ENCODE results near the gene CMPK2.

CMPK2 gene

GRCh38 chr2:6865346-6866274 is at the start of gene CMPK2:
CMPK2 (minus strand) TSS chr2:6865907; CDS start chr2:6865696, 211 bp downstream.
- Histone ChIP-seq H3K36me3 (ENCODE audit: control insufficient read depth in 5 of 5, insufficient read depth in 5 of 5, low read length in 5 of 5) (peaks cover 0 to 18% (median 3%) of the 10 kb centered on the region in 5 donors), H3K4me1 (ENCODE audit: control insufficient read depth in 5 of 5, insufficient read depth in 5 of 5, low read length in 5 of 5) (peaks cover 0 to 32% (median 18%) of the 10 kb centered on the region in 5 donors), H3K9me3 (ENCODE audit: control insufficient read depth in 5 of 5, low read length in 5 of 5) (no peaks in the 10 kb centered on the region), H3K4me3 (ENCODE audit: low read depth in 1 of 5, low read length in 5 of 5) (peak within 1 kb of the TSS; percentile 67 to 87 (median 82)), H3K27ac (ENCODE audit: low read depth, low read length) (peak within 1 kb of the TSS; percentile 48), H3K9ac (ENCODE audit: low read length in 5 of 5) (peak within 1 kb of the TSS in 4 of 5 donors; percentile 38 to 72 (median 68)), H3K27me3 (ENCODE audit: control insufficient read depth in 5 of 5, insufficient read depth in 4 of 5, low read length in 5 of 5) (no peaks in the 10 kb centered on the region)

GRCh38 chr2:6915399-6915798 is 49.7 kb upstream of the CMPK2 start:
- no peak overlapping the region for H3K4me3 ChIP-seq (ENCODE audit: low read depth in 1 of 5, low read length in 5 of 5)
- peaks cover 0 to 4% (median 0%) of the 10 kb centered on the region in 5 donors for H3K9me3 ChIP-seq (ENCODE audit: control insufficient read depth in 5 of 5, low read length in 5 of 5)
- no peak overlapping the region for H3K9ac ChIP-seq (ENCODE audit: low read length in 5 of 5)
- H3K36me3 ChIP-seq (ENCODE audit: control insufficient read depth in 5 of 5, insufficient read depth in 5 of 5, low read length in 5 of 5), result no peaks in the 10 kb centered on the region
- no peaks in the 10 kb centered on the region for H3K27me3 ChIP-seq (ENCODE audit: control insufficient read depth in 5 of 5, insufficient read depth in 4 of 5, low read length in 5 of 5)
- H3K27ac ChIP-seq (ENCODE audit: low read depth, low read length), result no peak overlapping the region
- H3K4me1 ChIP-seq (ENCODE audit: control insufficient read depth in 5 of 5, insufficient read depth in 5 of 5, low read length in 5 of 5), result peaks cover 0 to 29% (median 23%) of the 10 kb centered on the region in 5 donors

GRCh38 chr2:6914828-6915227 is 49.1 kb upstream of the CMPK2 start:
- no peaks in the 10 kb centered on the region for H3K36me3 ChIP-seq (ENCODE audit: control insufficient read depth in 5 of 5, insufficient read depth in 5 of 5, low read length in 5 of 5)
- peaks cover 0 to 23% (median 20%) of the 10 kb centered on the region in 5 donors for H3K4me1 ChIP-seq (ENCODE audit: control insufficient read depth in 5 of 5, insufficient read depth in 5 of 5, low read length in 5 of 5)
- H3K27me3 ChIP-seq (ENCODE audit: control insufficient read depth in 5 of 5, insufficient read depth in 4 of 5, low read length in 5 of 5), result no peaks in the 10 kb centered on the region
- H3K9ac ChIP-seq (ENCODE audit: low read length in 5 of 5), result no peak overlapping the region
- H3K9me3 ChIP-seq (ENCODE audit: control insufficient read depth in 5 of 5, low read length in 5 of 5), result peaks cover 0 to 4% (median 0%) of the 10 kb centered on the region in 5 donors
- no peak overlapping the region for H3K27ac ChIP-seq (ENCODE audit: low read depth, low read length)
- H3K4me3 ChIP-seq (ENCODE audit: low read depth in 1 of 5, low read length in 5 of 5), result no peak overlapping the region

GRCh38 chr2:6913415-6914157 is 47.9 kb upstream of the CMPK2 start:
- no peaks in the 10 kb centered on the region for H3K9me3 ChIP-seq (ENCODE audit: control insufficient read depth in 5 of 5, low read length in 5 of 5)
- H3K27ac ChIP-seq (ENCODE audit: low read depth, low read length), result no peak overlapping the region
- H3K36me3 ChIP-seq (ENCODE audit: control insufficient read depth in 5 of 5, insufficient read depth in 5 of 5, low read length in 5 of 5), result no peaks in the 10 kb centered on the region
- H3K4me3 ChIP-seq (ENCODE audit: low read depth in 1 of 5, low read length in 5 of 5), result no peak overlapping the region
- H3K27me3 ChIP-seq (ENCODE audit: control insufficient read depth in 5 of 5, insufficient read depth in 4 of 5, low read length in 5 of 5), result no peaks in the 10 kb centered on the region
- peaks cover 0 to 11% (median 8%) of the 10 kb centered on the region in 5 donors for H3K4me1 ChIP-seq (ENCODE audit: control insufficient read depth in 5 of 5, insufficient read depth in 5 of 5, low read length in 5 of 5)
- H3K9ac ChIP-seq (ENCODE audit: low read length in 5 of 5), result no peak overlapping the region

- Histone ChIP-seq H3K27ac (ENCODE audit: low read depth, low read length) (no peak overlapping the region), H3K4me1 (ENCODE audit: control insufficient read depth in 5 of 5, insufficient read depth in 5 of 5, low read length in 5 of 5) (peaks cover 0 to 1% (median under 1%) of the 10 kb centered on the region in 5 donors), H3K4me3 (ENCODE audit: low read depth in 1 of 5, low read length in 5 of 5) (no peak overlapping the region), H3K9me3 (ENCODE audit: control insufficient read depth in 5 of 5, low read length in 5 of 5) (no peaks in the 10 kb centered on the region), H3K9ac (ENCODE audit: low read length in 5 of 5) (no peak overlapping the region), H3K36me3 (ENCODE audit: control insufficient read depth in 5 of 5, insufficient read depth in 5 of 5, low read length in 5 of 5) (no peaks in the 10 kb centered on the region), H3K27me3 (ENCODE audit: control insufficient read depth in 5 of 5, insufficient read depth in 4 of 5, low read length in 5 of 5) (no peaks in the 10 kb centered on the region)
These were observed 46.0 kb upstream of the CMPK2 start for GRCh38 chr2:6911721-6912120.

- Histone ChIP-seq H3K4me1 (ENCODE audit: control insufficient read depth in 5 of 5, insufficient read depth in 5 of 5, low read length in 5 of 5) (no peaks in the 10 kb centered on the region), H3K9ac (ENCODE audit: low read length in 5 of 5) (no peak overlapping the region), H3K4me3 (ENCODE audit: low read depth in 1 of 5, low read length in 5 of 5) (no peak overlapping the region), H3K27me3 (ENCODE audit: control insufficient read depth in 5 of 5, insufficient read depth in 4 of 5, low read length in 5 of 5) (no peaks in the 10 kb centered on the region), H3K9me3 (ENCODE audit: control insufficient read depth in 5 of 5, low read length in 5 of 5) (no peaks in the 10 kb centered on the region), H3K27ac (ENCODE audit: low read depth, low read length) (no peak overlapping the region), H3K36me3 (ENCODE audit: control insufficient read depth in 5 of 5, insufficient read depth in 5 of 5, low read length in 5 of 5) (no peaks in the 10 kb centered on the region)
These were observed 44.0 kb upstream of the CMPK2 start for GRCh38 chr2:6909431-6910385.

GRCh38 chr2:6908291-6908690 is 42.6 kb upstream of the CMPK2 start:
- Histone ChIP-seq H3K36me3 (ENCODE audit: control insufficient read depth in 5 of 5, insufficient read depth in 5 of 5, low read length in 5 of 5) (no peaks in the 10 kb centered on the region), H3K27me3 (ENCODE audit: control insufficient read depth in 5 of 5, insufficient read depth in 4 of 5, low read length in 5 of 5) (no peaks in the 10 kb centered on the region), H3K27ac (ENCODE audit: low read depth, low read length) (no peak overlapping the region), H3K4me1 (ENCODE audit: control insufficient read depth in 5 of 5, insufficient read depth in 5 of 5, low read length in 5 of 5) (no peaks in the 10 kb centered on the region), H3K9ac (ENCODE audit: low read length in 5 of 5) (no peak overlapping the region), H3K4me3 (ENCODE audit: low read depth in 1 of 5, low read length in 5 of 5) (no peak overlapping the region), H3K9me3 (ENCODE audit: control insufficient read depth in 5 of 5, low read length in 5 of 5) (no peaks in the 10 kb centered on the region)

- Histone ChIP-seq H3K9me3 (ENCODE audit: control insufficient read depth in 5 of 5, low read length in 5 of 5) (no peaks in the 10 kb centered on the region), H3K36me3 (ENCODE audit: control insufficient read depth in 5 of 5, insufficient read depth in 5 of 5, low read length in 5 of 5) (no peaks in the 10 kb centered on the region), H3K9ac (ENCODE audit: low read length in 5 of 5) (no peak overlapping the region), H3K27ac (ENCODE audit: low read depth, low read length) (no peak overlapping the region), H3K27me3 (ENCODE audit: control insufficient read depth in 5 of 5, insufficient read depth in 4 of 5, low read length in 5 of 5) (no peaks in the 10 kb centered on the region), H3K4me3 (ENCODE audit: low read depth in 1 of 5, low read length in 5 of 5) (no peak overlapping the region), H3K4me1 (ENCODE audit: control insufficient read depth in 5 of 5, insufficient read depth in 5 of 5, low read length in 5 of 5) (no peaks in the 10 kb centered on the region)
These were observed 40.5 kb upstream of the CMPK2 start for GRCh38 chr2:6906165-6906741.

GRCh38 chr2:6905668-6906067 is 40.0 kb upstream of the CMPK2 start:
- no peak overlapping the region for H3K27ac ChIP-seq (ENCODE audit: low read depth, low read length)
- no peaks in the 10 kb centered on the region for H3K9me3 ChIP-seq (ENCODE audit: control insufficient read depth in 5 of 5, low read length in 5 of 5)
- no peak overlapping the region for H3K9ac ChIP-seq (ENCODE audit: low read length in 5 of 5)
- no peaks in the 10 kb centered on the region for H3K4me1 ChIP-seq (ENCODE audit: control insufficient read depth in 5 of 5, insufficient read depth in 5 of 5, low read length in 5 of 5)
- no peaks in the 10 kb centered on the region for H3K27me3 ChIP-seq (ENCODE audit: control insufficient read depth in 5 of 5, insufficient read depth in 4 of 5, low read length in 5 of 5)
- H3K36me3 ChIP-seq (ENCODE audit: control insufficient read depth in 5 of 5, insufficient read depth in 5 of 5, low read length in 5 of 5), result no peaks in the 10 kb centered on the region
- no peak overlapping the region for H3K4me3 ChIP-seq (ENCODE audit: low read depth in 1 of 5, low read length in 5 of 5)

Measured in subcutaneous abdominal adipose tissue (tissue), 5 donors.